Motor neuron (in vitro differentiated cells): ENCODE results near the gene RNF25. TPM values are rescaled to one million over a fixed set of nuclear protein-coding genes. Genes with fewer than 3 reads are reported as not detected.
A peak's percentile ranks its signal among the peaks of the same experiment; 100 is the strongest.

ENCODE experiments used
- ATAC-seq, 8 experiments: fragments of 200-7000 bp; cut with Tn5 transposase; replicated peaks in 6 of 8; 2 replicates each; pipeline ENCODE4 v1.8.0; 2021; ENCODE audit warnings: mild to moderate bottlenecking in 8 of 8, moderate library complexity in 8 of 8
- H3K27ac ChIP-seq, 2 donors: fragments of 250-450 bp; sonication (Bioruptor Pico); 2 replicates each; pipeline ENCODE4 v1.9.0; 2021; ENCODE audit warnings: antibody characterized with exemption in 2 of 2, mild to moderate bottlenecking in 2 of 2, moderate library complexity in 1 of 2
- H3K4me1 ChIP-seq, 2 donors: fragments of 250-450 bp; sonication (Bioruptor Pico); replicated peaks in 1 of 2; 2 replicates each; pipeline ENCODE4 v1.6.1; 2021; ENCODE audit warnings: antibody characterized with exemption in 2 of 2, mild to moderate bottlenecking in 2 of 2, moderate library complexity in 1 of 2
- H3K4me3 ChIP-seq, 5 donors: fragments of 250-450 bp; sonication (Bioruptor Pico); 2 replicates each; pipeline ENCODE4 v1.9.0; 2021; ENCODE audit warnings: antibody characterized with exemption in 5 of 5, mild to moderate bottlenecking in 5 of 5, moderate library complexity in 4 of 5
- WGBS, 10 experiments: fragments of 450-650 bp; shearing (Covaris generic); methylation state at CpG; one replicate each; pipeline ENCODE4 v1.0.0; 2022; 5-methylcytosine and 5-hydroxymethylcytosine counted together
- in situ Hi-C, 9 experiments: fragments of 400-800 bp; cut with MboI; loops; one replicate each; pipeline ENCODE4 v1.15.0; 2021; ENCODE audit warnings: low sequenced_read_pairs in 9 of 9, low pct_unique_long_range_greater_than_20kb in 2 of 9; ENCODE audit not compliant: unreplicated experiment in 9 of 9
- total RNA-seq, 8 experiments: library from RNA; unstranded; fragments of 300-600 nt; gene quantifications; 2 replicates each; pipeline versions ENCODE4 v1.2.3 to v1.2.4, GENCODE V29; 2022

The RNF25 gene
- total RNA-seq, 8 experiments from 2014 or later: 20.9 to 37.9 (median 28.7) TPM

- WGBS, 10 experiments: 11 to 100% (median 82%) methylated on average over 1 to 4 of the region's 6 CpGs; no CpG with 5 or more reads in 4 of the 10 experiments
- peak in 1 of 8 experiments; percentile 21 for ATAC-seq
- in situ Hi-C loops: no loop called here
- no peak overlapping the region for H3K27ac ChIP-seq
- no peak overlapping the region for H3K4me3 ChIP-seq
- no peaks in the 10 kb centered on the region for H3K4me1 ChIP-seq
Measured at GRCh38 chr2:218615868-218616315, 55.9 kb downstream of the RNF25 start.

Other genes starting within 250 kb of the RNF25 start
- 10 to 100 TPM in 7 of 8 experiments, 1 to 10 TPM in 1; 5.0 to 20.7 (median 14.3) TPM for gene USP37, start 103.7 kb downstream of the RNF25 start, total RNA-seq
- gene CNOT9, start 103.2 kb downstream of the RNF25 start, total RNA-seq: 10 to 100 TPM; 35.9 to 77.5 (median 49.6) TPM
- 10 to 100 TPM in 3 of 8 experiments, 1 to 10 TPM in 4, under 1 TPM in 1; 0.54 to 14.7 (median 5.4) TPM for gene PLCD4, start 64.1 kb downstream of the RNF25 start, total RNA-seq
- 10 to 100 TPM in 7 of 8 experiments, 1 to 10 TPM in 1; 7.4 to 29.1 (median 15.1) TPM for gene ZNF142, start 12.4 kb downstream of the RNF25 start, total RNA-seq
- gene BCS1L, start 12.3 kb downstream of the RNF25 start, total RNA-seq: 10 to 100 TPM; 25.8 to 57.7 (median 38.8) TPM
- 10 to 100 TPM; 12.7 to 93.3 (median 26.0) TPM for gene STK36, start 84 bp upstream of the RNF25 start, total RNA-seq
- gene TTLL4, start 38.8 kb upstream of the RNF25 start, total RNA-seq: 10 to 100 TPM; 11.1 to 78.3 (median 23.4) TPM
- 100 to 1,000 TPM in 1 of 8 experiments, 10 to 100 TPM in 3, 1 to 10 TPM in 4; 1.0 to 104 (median 7.4) TPM for gene CYP27A1, start 110.1 kb upstream of the RNF25 start, total RNA-seq
- 1 to 10 TPM in 2 of 8 experiments, under 1 TPM in 3, not detected in 3; 0.07 to 5.1 (median 0.56) TPM for gene PRKAG3, start 159.8 kb upstream of the RNF25 start, total RNA-seq
- gene WNT6, start 187.8 kb upstream of the RNF25 start, total RNA-seq: under 1 TPM in 3 of 8 experiments, not detected in 5; 0.14 to 0.93 (median 0.24) TPM
- gene WNT10A, start 208.8 kb upstream of the RNF25 start, total RNA-seq: under 1 TPM in 3 of 8 experiments, not detected in 5; 0.11 to 0.81 (median 0.14) TPM